Uterus (tissue), 4 donors: ENCODE measurements around the gene RGL1. TPM values are rescaled to one million over a fixed set of nuclear protein-coding genes. Genes with fewer than 3 reads are reported as not detected.

Source experiments
- DNase-seq, 2 donors: peaks; one replicate each; pipeline ENCODE4 v3.0.0-alpha.2; 2019 to 2020
- H3K27ac ChIP-seq, 2 donors: fragments of 200-600 bp; sonication (generic); 1 replicate in 1 of 2; 2 replicates in 1 of 2; pipeline ENCODE4 v1.5.1; 2016 to 2018
- H3K27me3 ChIP-seq, 2 donors: fragments of 200-600 bp; sonication (generic); one replicate each; pipeline ENCODE4 v1.5.1; 2018 to 2019; ENCODE audit warnings: control low read depth in 1 of 2
- H3K36me3 ChIP-seq, 2 donors: fragments of 200-600 bp; sonication (generic); one replicate each; pipeline ENCODE4 v1.5.1; 2019; ENCODE audit warnings: control low read depth in 1 of 2
- H3K4me1 ChIP-seq, 2 donors: fragments of 200-600 bp; sonication (generic); one replicate each; pipeline ENCODE4 v1.5.1; 2018 to 2019; ENCODE audit warnings: control low read depth in 1 of 2
- H3K4me3 ChIP-seq, 2 donors: fragments of 200-600 bp; sonication (generic); 1 replicate in 1 of 2; 2 replicates in 1 of 2; pipeline ENCODE4 v1.5.1; 2018 to 2019; ENCODE audit warnings: mild to moderate bottlenecking in 1 of 2
- H3K9me3 ChIP-seq, 2 donors: fragments of 200-600 bp; sonication (generic); one replicate each; pipeline ENCODE4 v1.5.1; 2019; ENCODE audit warnings: control low read depth in 1 of 2
- CTCF ChIP-seq, 4 experiments: fragments of 200-600 bp in 2 of 4; fragments of 450-650 bp in 2 of 4; sonication (generic) in 2 of 4; IDR thresholded peaks; one replicate each; pipeline ENCODE4 v1.5.1; 2016 to 2019; ENCODE audit warnings: antibody characterized with exemption in 4 of 4, mild to moderate bottlenecking in 2 of 4, moderate library complexity in 1 of 4
- POLR2A ChIP-seq, 2 donors: fragments of 450-650 bp; IDR thresholded peaks; one replicate each; pipeline ENCODE4 v1.6.1; 2016; ENCODE audit warnings: antibody characterized with exemption in 2 of 2, mild to moderate bottlenecking in 1 of 2, moderate library complexity in 1 of 2
- intact Hi-C: fragments of 100-400 bp; cut with DNase I; formaldehyde crosslinking; loops from one replicate; pipeline ENCODE4 v1.15.1; 2023; ENCODE audit warnings: low total_unique reads
- total RNA-seq, 4 donors: library from RNA; depleted of rRNA in 3 of 4; stranded (reverse); fragments of >200 nt in 3 of 4; gene quantifications; one replicate each; pipeline versions ENCODE4 v1.1.0 to v1.2.4, GENCODE V29; 2014 to 2023
- donor health status: DM: yes; HTN: yes; CAD: no.

The RGL1 gene
- total RNA-seq, 4 donors from 2014 or later: 6.9 to 92.9 (median 16.3) TPM

- Histone ChIP-seq H3K4me3 (no peak overlapping the region), H3K27me3 (no peaks in the 10 kb centered on the region), H3K36me3 (no peaks in the 10 kb centered on the region), H3K27ac (no peak overlapping the region), H3K9me3 (peaks cover 0 to 7% of the 10 kb centered on the region in 2 donors), H3K4me1 (peaks cover 0 to 6% of the 10 kb centered on the region in 2 donors)
- intact Hi-C loops: no loop called here
- DNase-seq: no peak
- TF ChIP-seq CTCF (IDR thresholded peaks at IDR 0.05): no peak
- TF ChIP-seq POLR2A (IDR thresholded peaks at IDR 0.05): no peak
These were observed 109.4 kb downstream of the RGL1 start for GRCh38 chr1:183914276-183914675.

- Histone ChIP-seq H3K27ac (no peak overlapping the region), H3K9me3 (peaks cover 0 to 5% of the 10 kb centered on the region in 2 donors), H3K36me3 (no peaks in the 10 kb centered on the region), H3K27me3 (no peaks in the 10 kb centered on the region), H3K4me1 (peaks cover 0 to 6% of the 10 kb centered on the region in 2 donors), H3K4me3 (no peak overlapping the region)
- TF ChIP-seq CTCF (IDR thresholded peaks at IDR 0.05) (no peak), POLR2A (IDR thresholded peaks at IDR 0.05) (no peak)
- no peak for DNase-seq
- intact Hi-C loops: loop anchor here (5.0 kb wide), 1 partner anchor 263 kb away; the partner anchor contains the start of gene APOBEC4
These were observed 110.0 kb downstream of the RGL1 start for GRCh38 chr1:183914891-183915290.

- peak; percentile 79 to 93 (median 88) for TF ChIP-seq CTCF (IDR thresholded peaks at IDR 0.05)
- TF ChIP-seq POLR2A (IDR thresholded peaks at IDR 0.05): no peak
- DNase-seq: peak; percentile 75 to 85
- Histone ChIP-seq H3K4me3 (no peak overlapping the region), H3K27ac (peak overlapping the region; percentile 52 to 67), H3K36me3 (no peaks in the 10 kb centered on the region), H3K4me1 (peaks cover 0 to 6% of the 10 kb centered on the region in 2 donors), H3K9me3 (no peaks in the 10 kb centered on the region), H3K27me3 (no peaks in the 10 kb centered on the region)
- intact Hi-C loops: loop anchor here (5.0 kb wide), 1 partner anchor 264 kb away; the partner anchor contains the start of gene APOBEC4
These were observed 110.9 kb downstream of the RGL1 start for GRCh38 chr1:183915625-183916510.

- no peaks in the 10 kb centered on the region for H3K36me3 ChIP-seq
These were observed 111.7 kb downstream of the RGL1 start for GRCh38 chr1:183916574-183916973.

More at GRCh38 chr1:183916574-183916973, 111.7 kb downstream of the RGL1 start:
- DNase-seq: no peak
- H3K4me1 ChIP-seq: peaks cover 0 to 6% of the 10 kb centered on the region in 2 donors
- TF ChIP-seq CTCF (IDR thresholded peaks at IDR 0.05) (no peak), POLR2A (IDR thresholded peaks at IDR 0.05) (no peak)
- H3K9me3 ChIP-seq: no peaks in the 10 kb centered on the region
- intact Hi-C loops: loop anchor here (5.0 kb wide), 1 partner anchor 264 kb away; the partner anchor contains the start of gene APOBEC4
- H3K27me3 ChIP-seq: no peaks in the 10 kb centered on the region
- H3K4me3 ChIP-seq: no peak overlapping the region
- peak overlapping the region in 1 of 2 donors; percentile 67 for H3K27ac ChIP-seq
